Caki2 (cell line): ENCODE measurements around the gene CCDC6. TPM values are rescaled to one million over a fixed set of nuclear protein-coding genes. Genes with fewer than 3 reads are reported as not detected.
A peak's percentile ranks its signal among the peaks of the same experiment; 100 is the strongest.

Source experiments
- DNase-seq: peaks from one replicate; pipeline ENCODE4 v3.0.0-alpha.2; 2015; ENCODE audit warnings: low read depth
- in situ Hi-C: cut with HindIII; loops from 2 replicates; pipeline ENCODE4 v1.10.0; 2016; ENCODE audit warnings: low sequenced_read_pairs, low pct_unique_long_range_greater_than_20kb, mixed read lengths
- total RNA-seq: library from RNA; depleted of rRNA; stranded (reverse); fragments of >200 nt; shearing (Covaris generic); gene quantifications from 2 replicates; pipeline ENCODE4 v1.2.3, GENCODE V29; 2014; ENCODE audit warnings: low replicate concordance

The CCDC6 gene
- total RNA-seq, 1 experiment from 2014 or later = 12.7 TPM

GRCh38 chr10:59867590-59867989 lies 38.8 kb downstream of the CCDC6 start:
- DNase-seq = no peak
- in situ Hi-C loops = no loop called here

GRCh38 chr10:59865101-59865500 lies 41.3 kb downstream of the CCDC6 start:
- DNase-seq = no peak
- in situ Hi-C loops = no loop called here

GRCh38 chr10:59864141-59864962 lies 42.0 kb downstream of the CCDC6 start:
- in situ Hi-C loops = no loop called here
- DNase-seq = no peak

GRCh38 chr10:59859570-59859969 lies 46.8 kb downstream of the CCDC6 start:
- in situ Hi-C loops = no loop called here
- no peak for DNase-seq

DNA sequence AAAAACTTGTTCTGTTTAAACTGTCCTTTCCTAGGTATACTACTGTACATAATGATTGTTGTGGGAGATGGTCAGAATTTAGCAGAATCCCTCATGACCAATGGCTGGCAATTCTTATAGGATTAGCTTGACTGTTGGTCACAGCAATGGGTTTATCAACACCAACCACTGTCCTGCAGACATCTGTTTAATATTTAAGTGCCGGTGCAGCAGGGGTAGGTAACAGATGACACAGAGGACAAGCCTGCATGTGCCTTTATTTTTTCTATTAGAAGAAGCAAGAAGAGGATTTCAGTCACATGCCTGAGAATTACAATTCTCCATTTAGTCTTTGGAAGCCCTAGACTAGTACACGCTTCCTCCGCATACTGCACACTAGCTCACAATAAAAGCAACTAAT lies 48.4 kb downstream of the CCDC6 start:
- in situ Hi-C loops = no loop called here
- no peak for DNase-seq

DNA sequence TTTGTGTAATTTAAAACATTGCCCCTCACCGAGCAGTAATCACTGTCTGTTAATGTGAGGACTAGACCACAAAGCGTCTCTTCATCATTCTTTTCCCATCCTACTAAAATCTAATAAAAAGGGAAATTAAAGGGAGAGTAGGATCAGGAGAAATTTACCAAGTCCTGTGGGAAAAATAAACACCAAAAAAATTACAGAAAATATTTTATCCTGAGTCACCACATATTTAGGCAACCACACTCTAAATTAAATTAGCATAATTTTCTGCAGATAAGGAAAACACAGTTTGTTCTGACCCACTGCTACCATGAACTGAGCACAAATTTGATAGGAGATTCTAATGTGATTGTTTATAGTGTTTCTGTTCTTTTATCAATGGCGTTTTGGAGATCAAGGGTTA lies 49.3 kb downstream of the CCDC6 start:
- no peak for DNase-seq
- in situ Hi-C loops = no loop called here

GRCh38 chr10:59856104-59856503 lies 50.3 kb downstream of the CCDC6 start:
- no peak for DNase-seq
- in situ Hi-C loops = no loop called here

GRCh38 chr10:59854571-59854970 lies 51.8 kb downstream of the CCDC6 start:
- DNase-seq = no peak
- in situ Hi-C loops = no loop called here

DNA sequence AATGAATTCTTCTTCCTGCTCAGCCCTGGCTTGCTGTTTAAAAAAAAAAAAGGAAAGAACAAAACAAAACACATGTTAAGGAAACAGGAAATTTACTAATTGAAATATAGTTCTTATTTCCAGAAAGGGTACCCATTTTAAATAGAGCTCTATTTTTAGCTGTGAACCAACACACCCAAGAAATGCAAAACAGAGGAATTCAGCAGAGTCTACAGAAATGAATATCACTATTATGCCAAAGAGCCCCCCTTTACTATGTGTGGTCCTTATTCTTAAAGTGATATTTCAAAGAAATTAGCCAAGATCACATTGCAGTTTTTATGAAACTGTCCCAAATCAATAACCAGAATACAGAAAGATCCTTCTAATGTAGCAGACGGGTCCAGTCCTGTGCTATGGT lies 53.7 kb downstream of the CCDC6 start:
- DNase-seq = no peak
- in situ Hi-C loops = no loop called here

DNA sequence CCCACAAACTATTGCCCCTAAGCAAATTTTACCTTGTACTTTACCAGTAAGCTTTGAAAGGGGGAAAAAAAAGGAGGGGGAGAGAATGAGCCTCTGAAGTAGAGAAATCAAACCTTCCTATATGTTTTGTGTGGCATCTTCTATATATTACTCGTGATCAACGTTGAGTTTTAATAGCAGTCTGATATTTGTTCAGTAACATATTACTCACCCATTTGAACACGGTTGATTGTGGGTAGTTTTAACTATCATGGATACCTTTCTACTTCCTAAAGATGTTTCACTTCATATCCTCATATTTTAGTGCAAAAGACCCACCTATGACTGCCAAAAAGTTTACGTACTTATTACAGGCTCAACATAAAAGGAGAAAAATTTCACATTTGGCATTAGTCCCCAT lies 54.5 kb downstream of the CCDC6 start:
- in situ Hi-C loops = no loop called here
- DNase-seq = no peak

- no peak for DNase-seq
- in situ Hi-C loops = no loop called here
These were observed 58.5 kb downstream of the CCDC6 start for GRCh38 chr10:59847888-59848287.

DNA sequence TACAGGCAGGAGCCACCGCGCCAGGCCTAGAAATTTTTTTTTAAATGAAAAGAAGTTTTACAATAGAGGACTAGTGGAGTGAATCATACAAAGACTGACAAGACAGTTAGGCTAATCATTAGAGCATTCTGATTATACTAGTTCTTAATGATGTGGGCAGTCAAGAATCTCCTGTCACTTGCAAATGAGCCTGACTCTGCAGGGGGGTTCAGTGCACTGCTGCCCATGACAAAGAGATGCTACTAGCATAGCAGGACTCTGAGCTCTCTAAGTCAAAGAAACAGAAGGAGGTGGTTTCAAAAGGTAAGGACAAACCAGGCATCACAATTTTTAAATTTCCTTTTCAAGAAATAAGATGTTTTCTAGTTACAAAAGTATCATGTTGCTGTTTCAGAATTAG lies 59.0 kb downstream of the CCDC6 start:
- in situ Hi-C loops = no loop called here
- no peak for DNase-seq

DNA sequence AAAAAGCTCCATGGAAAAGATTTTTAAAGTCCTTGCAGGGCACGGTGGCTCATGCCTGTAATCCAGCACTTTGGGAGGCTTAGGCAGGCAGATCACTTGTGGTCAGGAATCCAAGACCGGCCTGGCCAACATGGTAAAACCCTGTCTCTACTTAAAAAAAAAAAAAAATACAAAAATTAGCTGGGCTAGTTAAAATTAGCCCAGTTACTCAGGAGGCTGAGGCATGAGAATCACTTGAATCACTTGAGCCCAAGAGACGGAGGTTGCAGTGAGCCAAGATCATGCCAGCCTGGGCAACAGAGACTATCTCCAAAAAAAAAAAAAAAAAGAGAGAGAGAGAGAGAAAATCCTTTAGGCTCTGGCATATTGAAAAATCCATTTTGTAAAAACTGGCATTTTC lies 61.9 kb downstream of the CCDC6 start:
- in situ Hi-C loops = no loop called here

GRCh38 chr10:59843748-59844147 lies 62.6 kb downstream of the CCDC6 start:
- peak; percentile 80 for DNase-seq
- in situ Hi-C loops = no loop called here

More for the DNA sequence above, 61.9 kb downstream of the CCDC6 start:
- no peak for DNase-seq

DNA sequence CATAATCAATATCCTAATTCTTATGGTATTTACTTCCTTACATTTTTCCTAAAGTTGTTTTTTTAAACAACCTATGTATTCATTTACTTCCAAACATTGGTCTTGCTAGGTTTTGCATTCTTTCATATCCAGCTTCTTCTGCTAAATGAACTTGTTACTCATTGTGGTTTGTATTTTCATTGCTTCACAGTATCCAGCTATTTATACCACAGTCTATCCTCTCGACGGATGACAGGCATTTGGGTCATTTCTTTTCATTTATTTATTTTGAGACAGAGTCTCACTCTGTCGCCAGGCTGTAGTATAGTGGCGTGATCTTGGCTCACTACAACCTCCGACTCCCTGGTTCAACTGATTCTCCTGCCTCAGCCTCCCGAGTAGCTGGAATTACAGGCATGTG lies 66.8 kb downstream of the CCDC6 start:
- DNase-seq = no peak
- in situ Hi-C loops = no loop called here

DNA sequence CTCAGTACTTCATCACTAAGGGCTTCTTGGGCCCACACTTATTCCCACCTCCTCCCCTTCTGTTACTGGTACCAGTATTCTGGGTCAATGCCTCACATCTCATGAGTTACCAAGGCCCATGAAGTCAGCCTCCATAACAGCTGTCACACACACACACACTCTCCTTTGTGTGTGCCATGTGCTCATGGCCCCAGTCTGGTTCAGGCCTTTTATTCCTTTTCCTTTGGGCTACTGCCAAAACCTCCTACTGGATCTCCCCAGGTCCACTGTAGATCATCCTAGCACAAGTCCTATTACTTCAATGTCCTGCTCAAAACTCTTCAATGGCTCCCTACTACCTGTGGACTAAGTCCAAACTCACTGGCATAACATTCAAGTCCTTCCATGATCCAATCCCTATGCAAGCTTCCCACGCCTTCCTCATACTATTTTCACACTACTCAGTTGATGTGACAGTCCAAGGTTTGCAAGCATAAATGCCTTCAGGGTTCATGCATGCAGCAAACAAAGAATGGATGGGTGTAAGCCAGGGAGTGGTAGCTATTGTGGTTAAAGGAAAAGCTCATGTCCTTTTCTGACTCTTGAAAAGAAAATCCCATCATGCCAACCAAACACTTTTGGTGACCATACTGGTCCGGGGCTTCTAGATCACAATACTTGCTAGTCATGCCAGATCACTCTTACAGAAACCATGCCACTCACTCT lies 68.1 kb downstream of the CCDC6 start:
- in situ Hi-C loops = no loop called here
- DNase-seq = no peak

DNA sequence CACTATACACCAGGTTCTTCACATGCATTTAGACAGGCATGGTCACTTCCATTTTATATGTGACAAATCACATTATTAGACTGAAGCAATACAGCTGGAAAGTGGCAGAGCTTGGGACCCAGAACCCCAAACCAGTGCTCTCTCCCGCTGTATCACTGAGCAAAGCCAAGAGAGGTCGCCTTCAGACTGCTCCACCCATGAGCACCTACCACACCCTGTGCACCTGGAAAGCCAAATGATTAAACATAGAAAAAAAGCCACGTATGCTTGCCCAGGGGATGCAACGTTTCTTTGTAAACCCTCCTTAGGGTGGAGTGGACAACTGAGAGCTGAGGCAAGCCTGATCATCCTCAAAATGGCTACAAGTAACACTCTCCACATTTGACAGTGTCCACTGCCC lies 72.5 kb downstream of the CCDC6 start:
- DNase-seq = no peak
- in situ Hi-C loops = no loop called here

DNA sequence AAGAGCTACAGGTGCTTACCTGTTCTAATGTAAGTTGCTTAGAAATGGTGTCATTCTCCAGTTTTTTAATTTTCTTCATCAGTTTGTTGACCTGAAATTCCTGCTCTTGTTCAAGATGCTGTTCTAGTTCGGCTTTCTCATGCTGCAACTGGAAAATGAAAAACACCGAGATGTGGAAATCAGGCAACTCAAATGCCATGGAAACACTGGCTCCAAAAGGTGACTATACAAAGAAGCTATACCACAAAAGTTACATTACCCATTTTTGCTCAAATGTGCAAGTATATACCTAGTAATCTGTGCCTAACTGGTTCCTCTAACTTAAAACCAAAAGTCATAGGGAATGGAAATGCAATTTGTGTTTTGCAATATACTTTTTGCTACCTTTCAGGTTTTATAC lies 73.8 kb downstream of the CCDC6 start:
- no peak for DNase-seq
- in situ Hi-C loops = no loop called here

- no peak for DNase-seq
- in situ Hi-C loops = no loop called here
These were observed 74.5 kb downstream of the CCDC6 start for GRCh38 chr10:59831658-59832503.
